Common myeloid progenitor, CD34-positive (primary cell): Measurements from ENCODE around the gene WNT9A.

Experiments
- CTCF ChIA-PET: fragments of 350-600 bp; sonication (Branson Sonifier 250); formaldehyde crosslinking; loops from one replicate; lab custom pipeline; 2021; ENCODE audit warnings: antibody characterized with exemption; lab: Charles Lee
- POLR2A ChIA-PET: fragments of 350-600 bp; sonication (Branson Sonifier 250); formaldehyde crosslinking; loops from one replicate; lab custom pipeline; 2021; ENCODE audit warnings: antibody characterized with exemption; lab: Charles Lee
- DNase-seq, 3 donors: peaks; one replicate each; pipeline versions ENCODE4 v3.0.0 to v3.0.0-alpha.2; 2013
- H3K27ac ChIP-seq, 2 experiments: 1 replicate in 1 of 2; 2 replicates in 1 of 2; pipeline ENCODE4 v1.7.0; 2013; ENCODE audit warnings: inconsistent platforms in 2 of 2, low read length in 2 of 2, mild to moderate bottlenecking in 2 of 2, low read depth in 1 of 2, moderate library complexity in 1 of 2; ENCODE audit not compliant: severe bottlenecking in 2 of 2, insufficient read depth in 1 of 2, poor library complexity in 1 of 2
- H3K27me3 ChIP-seq, 5 experiments: replicated peaks in 2 of 5; 1 replicate in 3 of 5; 2 replicates in 2 of 5; pipeline versions ENCODE4 v1.6.1 to v1.7.0; 2013; ENCODE audit warnings: low read length in 4 of 5, mild to moderate bottlenecking in 2 of 5, moderate library complexity in 2 of 5, inconsistent platforms in 1 of 5; ENCODE audit not compliant: insufficient read depth in 5 of 5, control insufficient read depth in 4 of 5
- H3K36me3 ChIP-seq, 4 experiments: 1 replicate in 2 of 4; 2 replicates in 2 of 4; pipeline versions ENCODE4 v1.6.1 to v1.7.0; 2013; ENCODE audit warnings: low read length in 3 of 4, control low read depth in 1 of 4, mild to moderate bottlenecking in 1 of 4; ENCODE audit not compliant: control insufficient read depth in 4 of 4, insufficient read depth in 4 of 4
- H3K4me1 ChIP-seq, 4 experiments: 1 replicate in 3 of 4; 2 replicates in 1 of 4; pipeline versions ENCODE4 v1.6.1 to v1.7.1; 2013; ENCODE audit warnings: low read length in 3 of 4, mild to moderate bottlenecking in 3 of 4, control low read depth in 1 of 4, inconsistent platforms in 1 of 4, moderate library complexity in 1 of 4; ENCODE audit not compliant: control insufficient read depth in 4 of 4, insufficient read depth in 4 of 4; ENCODE audit errors: control extremely low read depth in 1 of 4
- H3K4me3 ChIP-seq, 7 experiments: 1 replicate in 4 of 7; 2 replicates in 3 of 7; pipeline versions ENCODE4 v1.5.1 to v1.7.0; 2013; ENCODE audit warnings: mild to moderate bottlenecking in 7 of 7, low read length in 6 of 7, moderate library complexity in 6 of 7, inconsistent platforms in 2 of 7, low read depth in 2 of 7, control low read depth in 1 of 7; ENCODE audit not compliant: insufficient read depth in 4 of 7, control insufficient read depth in 1 of 7; ENCODE audit errors: extremely low read depth in 1 of 7
- H3K9me3 ChIP-seq, 5 experiments: 1 replicate in 4 of 5; 2 replicates in 1 of 5; pipeline versions ENCODE4 v1.6.1 to v1.7.1; 2013; ENCODE audit warnings: low read length in 4 of 5, mild to moderate bottlenecking in 2 of 5, inconsistent platforms in 1 of 5, low read depth in 1 of 5, moderate library complexity in 1 of 5; ENCODE audit not compliant: control insufficient read depth in 4 of 5, insufficient read depth in 2 of 5; ENCODE audit errors: control extremely low read depth in 1 of 5
- WGBS: methylation state at CpG from one replicate; pipeline ENCODE4 v1.1.5; 2013; ENCODE audit not compliant: insufficient coverage; 5-methylcytosine and 5-hydroxymethylcytosine counted together

Gene WNT9A

GRCh38 chr1:227901906-227902640 lies 45.7 kb downstream of the WNT9A start:
- CTCF ChIA-PET = no interaction called here
- Histone ChIP-seq H3K9me3 (no peaks in the 10 kb centered on the region), H3K27me3 (no peaks in the 10 kb centered on the region), H3K4me1 (no peaks in the 10 kb centered on the region), H3K36me3 (no peaks in the 10 kb centered on the region), H3K4me3 (no peak overlapping the region), H3K27ac (no peak overlapping the region)
- 86% methylated on average over 7 of the region's 11 CpGs for WGBS
- POLR2A ChIA-PET = no interaction called here
- peak; percentile 49 to 73 (median 52) for DNase-seq

DNA sequence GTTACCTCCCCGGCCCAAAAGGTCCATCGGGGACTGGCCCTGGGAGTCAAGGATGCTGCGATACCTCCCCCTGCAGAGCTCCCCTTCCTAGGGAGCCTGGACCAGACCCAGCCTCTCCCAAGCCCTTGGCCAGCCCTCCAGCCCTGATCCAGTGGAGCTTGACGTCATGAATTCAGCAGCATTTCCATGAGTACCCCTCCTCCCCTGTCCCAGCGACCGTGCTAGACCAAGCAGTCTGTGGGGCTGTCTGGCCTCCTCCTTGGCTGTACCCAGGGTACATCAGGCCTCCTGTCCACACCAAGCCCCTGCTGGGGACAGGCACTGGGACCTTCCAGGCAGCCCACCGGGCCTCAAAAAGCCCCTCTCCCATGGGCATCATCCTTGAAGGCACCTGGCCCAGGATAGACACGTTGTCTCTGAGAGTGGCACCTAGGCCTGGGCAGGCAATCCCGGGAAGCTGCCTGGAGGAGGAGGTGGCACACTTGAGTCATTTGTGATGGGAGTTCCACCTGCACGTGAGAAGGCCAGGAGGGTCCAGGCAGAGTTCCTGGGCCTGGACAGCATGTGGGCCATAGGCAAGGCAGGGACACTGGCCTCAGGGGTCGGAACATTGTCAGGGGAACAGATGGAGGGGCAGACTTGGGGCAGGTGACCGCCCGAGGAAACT lies 46.4 kb downstream of the WNT9A start:
- Histone ChIP-seq H3K4me3 (no peak overlapping the region), H3K9me3 (no peaks in the 10 kb centered on the region), H3K4me1 (no peaks in the 10 kb centered on the region), H3K27me3 (no peaks in the 10 kb centered on the region), H3K27ac (no peak overlapping the region), H3K36me3 (no peaks in the 10 kb centered on the region)
- 97% methylated on average over 13 of the region's 13 CpGs for WGBS
- POLR2A ChIA-PET = no interaction called here
- CTCF ChIA-PET = no interaction called here
- no peak for DNase-seq

GRCh38 chr1:227900571-227901051 lies 47.1 kb downstream of the WNT9A start:
- Histone ChIP-seq H3K27me3 (no peaks in the 10 kb centered on the region), H3K9me3 (no peaks in the 10 kb centered on the region), H3K4me1 (no peaks in the 10 kb centered on the region), H3K36me3 (no peaks in the 10 kb centered on the region), H3K27ac (no peak overlapping the region), H3K4me3 (no peak overlapping the region)
- 96% methylated on average over 13 of the region's 13 CpGs for WGBS
- DNase-seq = no peak
- POLR2A ChIA-PET = no interaction called here
- CTCF ChIA-PET = no interaction called here

- DNase-seq = no peak
- Histone ChIP-seq H3K27ac (no peak overlapping the region), H3K36me3 (no peaks in the 10 kb centered on the region), H3K4me1 (no peaks in the 10 kb centered on the region), H3K9me3 (no peaks in the 10 kb centered on the region), H3K27me3 (no peaks in the 10 kb centered on the region), H3K4me3 (no peak overlapping the region)
- ChIA-PET POLR2A (no interaction called here), CTCF (no interaction called here)
- 98% methylated on average over 11 of the region's 18 CpGs for WGBS
These were observed 47.8 kb downstream of the WNT9A start for GRCh38 chr1:227899820-227900449.

DNA sequence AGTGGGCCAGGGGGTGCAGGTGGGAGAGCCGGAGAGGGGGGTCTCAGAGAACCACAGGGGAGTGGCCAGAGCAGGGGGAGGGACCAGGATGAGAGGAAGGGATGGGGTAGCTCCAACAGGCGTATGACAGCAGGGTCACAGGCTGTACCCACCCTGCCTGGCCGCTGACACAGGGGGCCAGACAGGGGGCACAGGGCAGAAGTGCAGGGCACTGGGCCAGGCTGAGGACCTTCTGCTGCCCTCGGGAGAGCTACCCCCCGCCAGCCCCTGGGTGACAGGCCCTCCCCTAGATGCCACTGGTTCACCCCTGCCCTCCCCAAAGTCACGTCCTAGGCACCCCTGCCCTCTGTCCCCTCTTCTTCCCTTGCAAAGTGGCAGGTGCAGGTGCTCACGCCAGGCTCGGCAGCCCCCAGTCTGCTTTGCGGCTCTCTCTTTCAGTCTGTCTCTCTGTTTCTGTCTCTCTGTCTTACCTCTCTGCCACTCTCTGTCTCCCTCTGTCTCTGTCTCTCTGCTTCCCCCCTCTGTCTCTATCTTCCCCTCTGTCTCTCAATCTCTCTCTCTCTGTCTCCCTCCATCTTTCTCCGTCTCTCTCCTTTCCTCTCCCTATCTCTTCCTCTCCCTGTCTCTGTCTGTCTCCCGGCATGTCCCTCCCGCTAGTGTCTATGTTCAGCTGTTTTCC lies 48.5 kb downstream of the WNT9A start:
- 87% methylated on average over 12 of the region's 12 CpGs for WGBS
- ChIA-PET POLR2A (no interaction called here), CTCF (no interaction called here)
- DNase-seq = no peak
- no peaks in the 10 kb centered on the region for H3K4me1 ChIP-seq
- H3K9me3 ChIP-seq = no peaks in the 10 kb centered on the region
- H3K27me3 ChIP-seq = no peaks in the 10 kb centered on the region
- H3K4me3 ChIP-seq = no peak overlapping the region
- H3K27ac ChIP-seq = no peak overlapping the region
- no peaks in the 10 kb centered on the region for H3K36me3 ChIP-seq

DNA sequence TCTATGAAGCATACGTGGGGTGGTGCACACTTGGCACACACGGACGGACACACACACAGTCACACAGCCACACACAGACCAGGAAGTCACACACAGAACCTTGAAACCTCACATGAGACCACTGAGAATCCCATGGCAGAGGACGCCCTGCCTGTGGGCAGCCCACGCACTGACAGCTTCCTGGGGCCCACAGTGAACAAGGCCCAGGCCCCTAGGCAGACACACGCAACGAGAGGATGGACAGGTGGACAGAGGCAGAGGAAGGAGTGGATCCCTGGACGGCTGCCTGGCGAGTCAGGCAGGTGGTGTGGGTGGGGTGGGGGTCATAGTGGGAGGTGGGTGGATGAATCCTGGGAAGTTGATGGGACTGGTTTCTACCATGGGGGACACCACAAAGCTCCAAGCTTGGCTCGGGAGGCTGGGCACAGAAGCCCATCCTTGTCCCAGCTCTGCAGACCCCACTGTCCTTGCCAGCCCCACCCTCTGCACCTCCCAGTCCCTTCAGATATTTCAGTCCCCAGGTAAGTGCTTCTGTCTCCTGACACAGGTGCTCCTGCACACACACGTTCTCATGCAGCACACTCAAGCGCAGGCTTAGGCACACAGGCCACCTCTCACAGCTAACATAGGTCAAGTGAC lies 49.1 kb downstream of the WNT9A start:
- WGBS = 94% methylated on average over 10 of the region's 12 CpGs
- POLR2A ChIA-PET = no interaction called here
- Histone ChIP-seq H3K9me3 (no peaks in the 10 kb centered on the region), H3K36me3 (no peaks in the 10 kb centered on the region), H3K27ac (no peak overlapping the region), H3K4me1 (no peaks in the 10 kb centered on the region), H3K4me3 (no peak overlapping the region), H3K27me3 (no peaks in the 10 kb centered on the region)
- CTCF ChIA-PET = interaction anchor here (0.7 kb wide), 1 partner anchor 494 kb away, joined by 5 read pairs; no protein-coding TSS in a partner anchor
- DNase-seq = no peak
